Pulmonary artery endothelial cell (primary cell): ENCODE data around the gene PMIS2. TPM values are rescaled to one million over a fixed set of nuclear protein-coding genes. Genes with fewer than 3 reads are reported as not detected.

ENCODE experiments used
- DNase-seq: peaks from one replicate; pipeline ENCODE4 v3.0.0-alpha.2; 2011; ENCODE audit warnings: low read depth, low spot score
- total RNA-seq: library from RNA; depleted of rRNA; stranded (reverse); fragments of >200 nt; gene quantifications from 2 replicates; pipeline ENCODE4 v1.2.3, GENCODE V29; 2014

Gene PMIS2
- total RNA-seq, 1 donor from 2014 or later = not detected

DNA sequence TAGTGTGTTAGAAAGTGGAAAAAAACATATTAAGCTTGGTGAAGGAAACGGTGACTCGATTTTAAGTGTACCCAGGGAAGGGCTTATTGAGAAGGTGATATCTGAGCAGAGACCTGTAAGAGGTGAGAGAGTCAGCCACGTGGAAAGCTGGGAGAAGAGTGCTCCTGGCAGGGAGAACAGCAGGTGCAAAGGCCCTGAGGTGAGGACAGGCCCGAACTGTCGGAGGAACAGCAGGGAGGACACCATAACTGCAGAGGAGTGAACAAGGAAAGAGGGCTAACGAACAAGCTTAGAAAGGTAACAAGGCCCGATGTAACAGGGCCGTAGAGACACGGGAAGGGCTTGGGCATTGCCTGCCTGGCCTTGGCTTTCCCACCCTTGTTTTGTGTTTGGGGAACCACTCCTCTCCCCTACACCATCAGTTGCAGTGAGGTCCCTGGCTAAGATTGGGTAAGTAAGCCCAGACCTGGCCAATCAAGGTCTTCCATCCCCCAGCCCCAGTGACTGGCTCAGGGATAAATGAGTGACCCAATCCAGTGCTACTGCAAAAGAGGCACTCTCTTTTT lies 29.9 kb upstream of the PMIS2 start:
- no peak for DNase-seq

DNA sequence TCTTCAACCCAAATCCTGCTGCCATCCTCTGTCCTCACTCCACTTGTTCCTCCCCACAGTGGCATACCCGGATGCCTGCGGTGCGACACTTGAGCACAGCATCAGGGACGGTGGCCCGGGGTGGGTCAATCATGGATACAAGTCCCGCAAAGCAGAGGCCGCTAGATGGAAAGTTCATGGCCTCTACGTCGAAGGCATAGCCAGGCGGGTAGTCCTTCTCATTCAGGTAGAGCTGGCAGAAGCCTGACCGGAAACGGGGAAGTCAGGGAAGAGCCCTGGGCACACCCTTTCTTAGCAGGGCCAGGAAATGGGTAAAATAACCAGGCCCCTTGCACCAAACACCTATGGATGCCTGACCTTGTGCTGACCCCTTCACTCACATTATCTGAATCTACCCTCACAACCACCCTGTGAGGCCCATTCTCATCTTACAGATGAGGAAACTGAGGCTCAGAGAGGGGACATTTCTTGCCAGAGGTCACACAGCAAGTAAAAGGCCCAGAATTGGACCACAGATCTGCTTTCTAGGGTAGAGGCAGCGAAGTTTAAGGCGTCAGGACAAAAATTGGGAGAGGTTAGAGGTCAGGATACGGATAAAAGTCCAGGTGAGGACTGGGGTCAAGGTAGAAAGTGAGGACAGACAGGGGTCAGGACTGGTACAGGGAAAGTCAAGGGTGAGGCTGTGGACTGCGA lies 29.0 kb upstream of the PMIS2 start:
- no peak for DNase-seq

DNA sequence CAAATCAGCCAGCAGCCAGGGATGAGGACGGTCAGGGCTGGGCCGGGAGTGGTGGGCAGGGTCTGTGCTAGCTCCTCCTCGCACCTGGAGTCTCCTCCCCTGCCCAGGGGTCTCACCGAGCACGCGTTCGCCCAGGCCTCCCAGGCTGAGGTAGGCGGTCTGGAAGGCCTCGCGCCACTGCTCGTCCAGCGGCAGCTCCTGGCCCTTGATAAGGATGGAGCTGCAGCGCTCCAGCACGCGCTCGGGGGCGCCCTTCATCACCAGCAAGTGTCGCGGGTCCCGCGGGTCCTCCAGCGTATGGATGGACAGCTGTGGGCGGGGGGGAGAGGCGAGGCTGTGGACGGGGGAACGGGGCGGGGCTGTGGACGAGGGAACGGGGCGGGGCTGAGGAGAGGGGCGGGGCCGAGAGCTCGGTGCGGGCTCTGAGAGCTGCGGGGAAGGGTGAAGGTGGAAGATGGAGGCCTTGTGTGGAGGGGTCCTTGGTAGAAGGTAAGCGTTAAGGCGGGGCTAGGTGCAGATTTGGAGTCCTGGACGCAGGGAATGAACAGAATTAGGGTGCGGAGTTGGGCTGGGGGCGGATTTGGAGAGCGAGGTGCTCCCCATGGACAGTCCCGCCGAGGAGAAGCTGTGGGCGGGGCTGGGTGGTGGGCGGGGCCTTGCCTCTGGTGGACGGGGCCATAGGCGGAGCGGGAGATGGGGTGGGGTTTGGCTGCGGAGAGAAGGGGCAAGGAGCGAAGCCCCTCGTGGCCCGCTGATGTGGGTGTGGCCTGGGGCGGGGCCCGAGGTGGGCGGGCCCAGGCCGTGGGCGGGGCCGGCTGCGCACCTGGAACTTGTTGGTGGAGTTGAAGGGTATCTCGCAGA lies 28.2 kb upstream of the PMIS2 start:
- no peak for DNase-seq

DNA sequence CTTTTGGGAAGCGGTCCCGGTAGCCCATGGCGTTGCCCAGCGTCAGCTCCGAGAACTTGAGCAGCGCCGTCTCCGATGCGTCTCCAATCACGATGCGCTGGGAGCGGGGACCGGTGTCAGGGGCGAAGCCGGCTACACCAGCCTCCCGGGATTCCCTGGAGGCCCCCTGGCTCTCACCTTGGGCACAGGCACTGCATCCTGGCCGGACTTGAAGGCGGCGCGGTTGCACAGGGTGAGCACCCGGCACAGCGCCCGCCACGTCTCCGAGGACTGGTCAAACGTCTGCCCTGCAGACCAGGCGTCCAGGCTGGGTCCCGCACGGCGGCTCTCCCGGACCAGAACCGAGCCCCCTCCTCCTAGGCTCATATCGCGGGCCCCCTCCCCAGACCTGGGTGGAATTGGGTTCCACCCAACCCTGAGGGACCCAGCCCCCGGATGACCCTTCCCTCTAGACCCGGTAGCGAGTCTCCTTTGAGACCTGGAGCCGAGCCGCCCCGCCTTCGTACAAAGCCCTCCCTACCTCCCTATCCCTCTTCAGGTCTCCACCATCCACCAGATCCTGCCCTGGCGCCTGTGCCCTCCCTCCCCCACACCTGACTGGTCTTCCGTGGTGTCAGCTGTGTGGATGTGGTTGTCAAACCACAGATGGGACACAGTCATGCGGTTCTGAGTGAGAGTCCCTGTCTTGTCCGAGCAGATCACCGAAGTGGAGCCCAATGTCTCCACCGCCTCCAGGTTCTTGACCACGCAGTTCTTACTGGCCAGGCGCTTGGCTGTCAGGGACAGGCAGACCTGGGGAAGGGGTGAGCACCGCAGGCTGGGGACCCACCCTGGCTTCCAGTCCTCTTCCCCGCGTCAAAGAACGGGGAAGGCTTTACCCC lies 27.3 kb upstream of the PMIS2 start:
- DNase-seq = no peak

DNA sequence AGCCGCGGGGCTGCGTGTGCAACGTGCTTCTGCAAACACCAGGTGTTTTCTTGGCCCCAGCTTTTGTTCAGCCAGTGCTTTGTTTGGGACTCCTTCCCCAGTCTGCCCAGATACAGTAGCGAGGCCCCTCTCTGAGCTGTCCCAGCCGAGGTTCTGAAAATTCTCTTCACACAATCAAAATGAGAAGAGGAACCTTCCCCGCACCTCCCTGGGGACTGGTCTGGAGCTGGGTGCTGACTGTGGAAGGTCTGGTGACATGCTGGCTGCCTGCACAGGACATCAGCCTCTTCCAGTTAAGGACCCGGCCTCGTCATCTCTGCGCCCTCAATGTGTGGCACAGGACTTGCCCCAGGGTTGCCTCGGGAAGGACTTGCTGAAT lies 26.7 kb upstream of the PMIS2 start:
- no peak for DNase-seq

DNA sequence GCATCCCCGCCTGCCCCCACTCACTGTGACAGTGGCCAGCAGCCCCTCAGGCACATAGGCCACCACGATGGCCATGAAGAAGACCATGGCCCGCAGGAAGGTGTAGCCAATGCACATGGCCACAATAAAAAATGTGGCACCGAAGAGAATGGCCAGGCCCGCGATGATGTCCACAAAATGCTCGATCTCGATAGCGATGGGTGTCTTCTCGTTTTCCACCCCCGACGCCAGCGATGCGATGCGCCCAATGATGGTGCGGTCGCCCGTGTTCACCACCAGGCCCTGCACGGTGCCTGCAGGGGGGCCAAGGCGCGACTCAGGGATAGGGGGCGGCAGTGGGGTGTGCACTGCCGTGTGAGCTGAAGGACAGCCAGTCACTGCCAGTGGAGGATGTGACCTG lies 26.2 kb upstream of the PMIS2 start:
- no peak for DNase-seq

DNA sequence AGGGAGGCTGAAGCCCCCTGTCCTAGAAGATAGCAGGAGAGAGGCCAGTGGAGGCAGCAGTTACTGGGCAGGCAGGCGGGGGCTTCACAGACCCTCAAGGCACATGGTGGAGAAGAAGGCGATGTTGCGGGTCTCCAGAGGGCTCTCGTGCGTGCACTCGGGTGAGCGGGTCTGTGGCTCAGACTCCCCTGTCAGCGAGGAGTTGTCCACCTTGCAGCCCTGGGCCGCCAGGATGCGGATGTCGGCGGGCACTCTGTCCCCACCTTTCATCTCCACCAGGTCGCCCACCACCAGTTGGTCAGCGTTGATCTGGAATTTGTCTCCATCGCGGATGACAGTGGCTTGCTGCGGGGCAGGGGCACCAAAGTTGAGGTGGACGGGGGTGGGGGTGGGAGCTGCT lies 25.7 kb upstream of the PMIS2 start:
- no peak for DNase-seq

DNA sequence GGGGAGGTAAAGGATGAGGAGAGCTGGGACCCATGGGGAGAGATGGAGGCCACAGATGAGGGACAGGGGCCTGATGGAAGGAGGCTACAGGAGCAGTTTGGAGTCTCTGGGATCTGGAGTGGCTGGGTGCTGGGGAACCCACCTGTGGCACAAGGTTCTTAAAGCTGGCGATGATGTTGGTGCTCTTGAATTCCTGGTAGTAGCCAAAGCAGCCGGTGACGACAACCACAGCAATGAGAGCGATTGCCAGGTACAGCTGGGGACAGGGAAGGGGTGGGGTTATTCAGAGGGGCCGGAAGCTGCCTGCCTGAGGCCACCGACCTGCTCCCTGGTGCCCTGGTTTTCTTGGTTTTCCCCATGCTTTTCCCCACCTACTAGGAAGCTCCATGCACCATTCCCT lies 25.3 kb upstream of the PMIS2 start:
- DNase-seq = no peak

DNA sequence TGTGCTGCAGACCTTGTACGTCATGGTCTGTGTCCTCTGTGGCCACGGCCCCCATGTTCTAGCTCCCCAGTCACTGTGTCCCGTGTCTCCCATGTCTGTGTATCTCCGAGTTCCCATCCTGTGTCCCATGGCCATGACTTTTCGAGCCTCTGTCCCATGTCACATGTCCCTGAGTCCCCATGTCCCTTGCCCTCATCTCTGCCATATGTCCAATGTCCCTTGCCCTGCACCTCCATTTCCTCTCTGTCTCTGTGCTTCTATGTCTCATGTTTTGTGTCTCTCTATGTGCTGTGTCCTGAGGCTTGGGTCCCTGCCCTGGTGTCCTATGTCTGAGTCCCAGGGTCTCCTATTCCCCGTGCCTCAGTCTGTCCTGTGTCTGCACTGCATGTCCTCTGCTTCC lies 24.5 kb upstream of the PMIS2 start:
- no peak for DNase-seq

DNA sequence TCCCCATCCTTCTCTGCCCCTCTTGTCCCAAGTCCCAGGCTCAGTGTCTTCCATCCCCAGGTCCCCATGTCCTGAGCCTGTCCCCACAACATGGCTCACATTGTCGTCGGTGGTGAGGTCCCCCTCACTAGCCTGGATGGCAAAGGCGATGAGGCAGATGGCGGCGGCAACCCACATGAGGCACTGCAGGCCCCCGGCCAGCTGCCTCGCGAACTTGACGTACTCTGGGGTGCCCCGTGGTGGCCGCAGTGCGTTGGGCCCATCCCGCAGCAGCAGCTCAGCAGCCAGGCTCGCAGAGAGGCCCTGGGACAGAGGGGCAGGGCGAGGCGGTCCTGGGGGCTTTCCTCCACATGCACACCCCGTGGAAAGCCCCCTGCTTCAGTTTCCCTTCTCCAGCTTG lies 23.6 kb upstream of the PMIS2 start:
- no peak for DNase-seq

DNA sequence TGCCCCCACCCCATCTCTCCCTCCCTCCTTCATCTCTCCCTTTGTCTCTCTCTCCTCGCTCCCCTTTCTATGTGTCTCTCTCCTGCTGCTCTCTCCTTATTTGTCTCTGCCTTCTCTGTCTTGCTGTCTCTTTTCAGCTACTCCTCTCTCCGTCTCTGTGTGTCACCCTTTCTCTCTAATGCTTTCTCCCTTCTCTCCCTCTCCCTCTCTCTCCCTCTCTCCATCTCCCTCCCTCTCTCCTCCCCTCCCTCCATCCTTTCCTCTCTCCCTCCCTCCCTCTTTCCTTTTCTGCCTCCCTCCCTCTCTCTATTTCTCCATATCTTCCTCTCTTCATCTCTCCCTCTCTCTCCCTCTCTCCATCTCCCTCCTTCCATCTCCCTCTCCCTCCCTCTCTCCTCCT lies 23.2 kb upstream of the PMIS2 start:
- no peak for DNase-seq

DNA sequence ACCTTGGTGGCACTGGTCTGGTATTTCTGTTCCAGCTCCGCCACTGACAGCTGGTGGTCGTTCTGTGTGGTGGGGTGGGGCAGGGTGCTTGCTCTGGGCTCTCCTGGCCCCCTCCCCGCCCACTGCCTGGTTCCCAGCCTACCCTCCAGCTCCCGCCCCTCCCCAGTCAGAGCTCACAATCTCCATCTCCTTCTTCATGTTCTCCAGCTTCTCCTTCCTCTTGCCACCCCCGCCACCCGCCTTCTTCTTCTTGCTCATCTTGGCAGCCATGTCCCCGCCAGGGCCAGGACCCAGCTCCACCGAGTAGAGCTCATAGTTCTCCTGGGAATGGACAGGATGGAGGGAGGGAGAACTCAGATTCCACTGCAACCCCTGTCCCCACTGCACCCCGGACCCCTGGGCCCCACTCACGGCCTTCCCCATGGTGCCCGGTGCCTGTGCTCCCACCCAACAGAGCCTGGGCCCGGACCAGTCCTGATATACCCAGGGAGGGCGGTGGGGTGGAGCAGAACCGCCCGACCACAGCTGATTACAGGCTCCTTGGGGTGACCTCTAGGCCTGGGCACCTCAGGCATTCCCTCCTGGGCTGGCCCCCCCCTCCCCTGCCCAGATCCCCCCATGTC lies 22.7 kb upstream of the PMIS2 start, which contains the start of gene ATP4A:
ATP4A (minus strand) TSS at position 452 of the 623 bp plus-strand sequence; CDS start at position 423, 29 bp downstream.
- DNase-seq = no peak

DNA sequence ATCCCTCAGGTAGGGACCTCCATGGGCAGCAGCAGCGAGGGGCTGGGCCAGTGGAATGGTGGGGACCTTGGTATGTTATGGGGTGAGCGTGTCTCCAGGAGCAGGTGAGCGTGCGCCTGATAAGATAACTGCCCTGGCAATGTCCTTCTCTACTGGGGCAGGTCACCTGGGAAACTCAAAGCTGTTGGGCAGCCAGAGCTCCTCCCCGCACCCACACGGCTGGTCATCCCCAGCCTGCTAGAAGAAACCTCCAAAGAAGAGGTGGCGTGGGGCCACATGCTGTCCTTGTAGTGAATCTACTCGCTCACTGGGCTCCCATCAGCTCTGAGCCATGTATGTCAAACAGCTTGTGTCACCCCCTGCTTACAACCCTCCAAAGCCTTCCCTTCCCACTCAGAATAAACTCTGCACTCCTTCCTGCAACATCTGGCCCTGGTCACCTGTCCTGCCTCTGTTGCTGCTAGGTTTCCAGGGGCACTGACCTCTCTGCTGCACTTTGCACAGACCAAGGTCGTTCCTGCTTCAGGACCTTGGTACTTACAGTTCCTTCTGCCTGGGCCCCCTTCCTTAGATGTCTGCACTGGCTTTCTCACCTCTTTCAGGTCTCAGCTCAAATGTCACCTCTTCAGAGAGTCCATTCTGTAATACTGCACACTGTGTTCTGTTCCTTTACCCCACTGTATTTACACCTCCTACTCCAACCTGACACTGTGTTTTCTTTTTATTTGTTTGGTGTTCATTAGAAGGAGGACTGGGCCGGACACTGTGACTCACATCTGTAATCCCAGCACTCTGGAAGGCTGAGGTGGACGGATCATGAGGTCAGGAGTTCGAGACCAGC lies 20.7 kb upstream of the PMIS2 start:
- DNase-seq = no peak

DNA sequence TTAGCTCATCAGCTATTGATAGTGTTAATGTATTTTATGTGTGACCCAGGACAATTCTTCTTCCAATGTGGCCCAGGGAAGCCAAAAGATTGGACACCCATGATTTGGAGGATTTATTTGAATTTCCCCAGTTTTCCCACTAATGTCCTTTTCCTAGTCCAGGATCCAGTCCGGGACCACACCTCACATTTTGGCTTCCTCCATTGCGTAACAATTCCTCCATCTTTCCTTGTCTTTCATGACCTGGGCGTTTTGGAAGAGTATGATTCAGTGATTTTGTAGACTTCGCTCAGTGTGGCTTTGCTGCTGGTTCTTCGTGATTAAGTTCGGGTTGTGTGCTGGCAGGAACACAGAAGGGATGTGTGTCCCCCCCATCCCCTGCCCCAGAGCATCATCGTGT lies 19.2 kb upstream of the PMIS2 start:
- DNase-seq = no peak

DNA sequence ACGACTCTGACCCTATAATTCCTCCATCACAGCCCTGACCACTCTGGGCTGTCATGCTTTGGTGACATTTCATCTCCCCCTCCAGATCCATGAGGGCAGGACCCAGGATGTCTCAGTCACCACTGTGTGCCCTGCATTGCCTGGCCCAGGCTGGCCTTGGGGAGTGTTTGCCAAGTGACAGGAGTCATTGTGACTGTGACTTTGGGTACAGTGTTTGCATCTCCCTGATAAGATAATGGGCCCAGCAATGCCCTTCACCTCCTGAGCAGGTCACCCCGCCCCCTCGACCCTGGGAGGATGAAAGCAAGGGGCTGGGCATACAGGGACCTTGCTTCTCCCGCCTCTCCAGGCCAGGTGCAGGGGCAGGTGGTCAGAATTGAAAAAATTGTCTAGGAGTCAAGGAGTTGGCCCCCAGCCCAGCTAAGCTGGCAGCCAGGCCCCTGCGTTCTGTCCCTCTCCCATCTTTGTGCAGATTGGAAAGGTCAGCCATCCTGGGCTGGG lies 16.6 kb upstream of the PMIS2 start:
- no peak for DNase-seq

DNA sequence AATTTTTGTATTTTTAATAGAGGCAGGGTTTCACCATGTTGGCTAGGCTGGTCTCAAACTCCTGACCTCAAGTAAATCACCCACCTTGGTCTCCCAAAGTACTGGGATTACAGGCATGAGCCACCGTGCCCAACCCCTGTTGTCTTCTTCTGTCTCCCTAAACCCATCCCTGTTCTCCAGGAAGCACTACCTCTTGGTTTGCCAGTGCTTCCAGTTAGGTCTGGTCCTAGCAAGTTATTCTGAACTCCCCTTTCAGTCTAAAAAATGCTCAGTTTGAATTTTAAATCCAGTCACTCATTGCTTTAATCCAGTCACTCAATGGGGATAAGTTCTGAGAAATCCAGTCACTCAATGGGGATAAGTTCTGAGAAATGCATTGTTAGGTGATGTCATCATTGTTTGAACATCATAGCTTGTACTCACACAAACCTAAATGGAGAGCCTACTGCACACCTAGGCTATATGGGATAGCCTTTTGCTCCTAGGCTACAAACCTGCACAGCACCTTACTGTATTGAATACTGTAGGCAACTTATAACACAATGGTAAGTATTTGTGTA lies 14.5 kb upstream of the PMIS2 start:
- no peak for DNase-seq

DNA sequence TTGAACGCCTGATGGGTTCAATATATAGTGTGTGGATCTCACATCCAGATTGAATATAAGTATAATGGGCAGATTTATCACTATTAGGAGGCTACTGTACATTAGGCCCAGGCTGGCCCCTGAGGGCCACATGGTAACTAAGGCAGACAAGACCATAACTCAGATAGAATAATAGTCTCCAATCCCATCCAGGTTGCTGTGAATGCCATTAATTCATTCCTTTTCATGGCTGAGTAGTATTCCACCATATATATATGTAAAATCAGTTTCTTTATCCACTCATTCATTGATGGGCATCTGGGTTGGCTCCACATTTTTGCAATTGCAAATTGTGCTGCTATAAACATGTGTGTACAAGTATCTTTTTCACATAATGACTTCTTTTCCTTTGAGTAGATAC lies 8.1 kb upstream of the PMIS2 start:
- no peak for DNase-seq

DNA sequence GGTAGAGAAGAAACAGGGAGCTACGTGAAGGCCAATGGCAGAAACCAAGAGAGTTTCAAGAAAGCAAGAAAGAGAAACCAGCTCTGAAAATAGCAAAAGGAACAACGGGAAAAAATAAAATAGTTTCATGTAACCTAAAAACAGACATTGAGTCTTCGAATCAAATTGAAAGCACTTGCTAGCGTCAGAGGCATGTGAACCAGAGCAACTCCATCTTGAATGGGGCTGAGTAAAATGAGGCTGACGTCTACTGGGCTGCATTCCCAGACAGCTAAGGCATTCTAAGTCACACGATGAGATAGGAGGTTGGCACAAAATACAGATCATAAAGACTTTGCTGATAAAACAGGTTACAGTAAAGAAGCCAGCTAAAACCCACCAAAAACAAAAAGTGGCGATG lies 7.3 kb upstream of the PMIS2 start:
- DNase-seq = no peak

DNA sequence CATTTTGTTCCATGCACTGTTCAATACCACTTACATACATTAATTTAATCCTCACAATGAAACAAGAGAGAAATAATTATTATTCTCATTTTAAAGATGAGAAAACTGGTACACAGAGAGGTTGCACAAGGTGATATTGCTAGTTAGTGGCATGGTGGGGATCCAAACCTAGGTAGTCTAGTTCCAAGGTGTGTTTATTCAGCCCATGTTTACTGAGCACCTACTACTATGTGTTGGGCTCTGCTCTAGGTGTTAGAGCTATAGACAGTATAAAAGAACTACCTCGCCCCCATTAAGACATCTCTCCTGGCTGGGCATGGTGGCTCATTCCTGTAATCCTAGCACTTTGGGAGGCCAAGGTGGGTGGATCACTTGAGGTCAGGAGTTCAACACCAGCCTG lies 3.2 kb upstream of the PMIS2 start:
- no peak for DNase-seq

DNA sequence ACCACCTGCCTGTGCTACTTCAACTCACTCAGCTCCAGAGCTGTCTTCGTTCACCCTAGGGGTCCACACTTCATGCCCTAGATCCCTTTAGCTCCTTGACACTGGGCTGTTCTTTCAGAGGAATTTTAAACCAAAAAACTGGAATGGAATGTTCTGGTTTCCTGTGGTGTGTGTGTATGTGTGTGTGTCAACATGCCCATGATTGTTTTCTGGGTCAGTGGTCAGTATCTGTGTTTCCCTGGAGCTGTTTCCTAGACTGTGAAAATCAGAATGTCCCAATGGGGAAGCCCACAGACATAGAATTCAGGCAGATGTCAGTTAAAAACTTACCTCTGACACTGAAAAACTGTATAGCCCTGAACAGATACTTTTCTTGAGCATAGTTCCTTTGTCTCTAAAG lies 1.3 kb downstream of the PMIS2 start:
- DNase-seq = no peak
